Astrocyte (in vitro differentiated cells and primary cell): ENCODE results near the gene ANKRD11. TPM values are rescaled to one million over a fixed set of nuclear protein-coding genes. Genes with fewer than 3 reads are reported as not detected.
A peak's percentile ranks its signal among the peaks of the same experiment; 100 is the strongest.
"Not testable (repeated sequence)": the region's sequence is repeated elsewhere in the genome, so short reads cannot be mapped to it uniquely, and the experiment has no call there.

Experiments
- DNase-seq: peaks from one replicate; pipeline ENCODE4 v3.0.0-alpha.2; 2010; ENCODE audit warnings: low read depth
- FAIRE-seq: peaks from 2 replicates; lab custom pipeline; 2011; peaks lifted over from hg19 to GRCh38; lab: Jason Lieb, UNC
- H2AFZ ChIP-seq: 2 replicates; pipeline ENCODE4 v1.6.0; 2012; ENCODE audit warnings: low read depth, low read length, inconsistent platforms
- H3K27ac ChIP-seq: 2 replicates; pipeline ENCODE4 v1.5.1; 2011; ENCODE audit warnings: low read depth, low read length, inconsistent platforms
- H3K27me3 ChIP-seq: 2 replicates; pipeline ENCODE4 v1.6.0; 2011; ENCODE audit warnings: low read length, inconsistent platforms; ENCODE audit not compliant: insufficient read depth
- H3K36me3 ChIP-seq: 2 replicates; pipeline ENCODE4 v1.5.1; 2011; ENCODE audit warnings: low read length, inconsistent platforms; ENCODE audit not compliant: insufficient read depth
- H3K4me1 ChIP-seq: 2 replicates; pipeline ENCODE4 v1.5.1; 2011; ENCODE audit warnings: low read length, inconsistent platforms; ENCODE audit not compliant: insufficient read depth
- H3K4me2 ChIP-seq: 2 replicates; pipeline ENCODE4 v1.6.0; 2012; ENCODE audit warnings: low read length, inconsistent platforms
- H3K4me3 ChIP-seq: 2 replicates; pipeline ENCODE4 v1.5.1; 2011; ENCODE audit warnings: low read depth, mild to moderate bottlenecking, low read length, inconsistent platforms; ENCODE audit not compliant: insufficient read depth
- H3K79me2 ChIP-seq: 2 replicates; pipeline ENCODE4 v1.6.0; 2012; ENCODE audit warnings: mild to moderate bottlenecking, low read length, inconsistent platforms; ENCODE audit not compliant: insufficient read depth
- H3K9ac ChIP-seq: 2 replicates; pipeline ENCODE4 v1.6.0; 2012; ENCODE audit warnings: mild to moderate bottlenecking, low read length, inconsistent platforms
- H3K9me3 ChIP-seq: 2 replicates; pipeline ENCODE4 v1.5.1; 2012; ENCODE audit warnings: low read depth, mild to moderate bottlenecking, low read length, inconsistent platforms; ENCODE audit not compliant: insufficient read depth
- H4K20me1 ChIP-seq: 2 replicates; pipeline ENCODE4 v1.6.0; 2012; ENCODE audit warnings: low read length, inconsistent platforms; ENCODE audit not compliant: insufficient read depth
- H3K27ac Mint-ChIP-seq: one replicate; pipeline ENCODE4 v1.8.0; 2021; ENCODE audit warnings: mild to moderate bottlenecking, mixed read lengths; ENCODE audit not compliant: unreplicated experiment
- H3K27me3 Mint-ChIP-seq: one replicate; pipeline ENCODE4 v1.8.0; 2021; ENCODE audit warnings: low read depth, mixed read lengths; ENCODE audit not compliant: unreplicated experiment
- H3K36me3 Mint-ChIP-seq: one replicate; pipeline ENCODE4 v1.8.0; 2021; ENCODE audit warnings: low read depth, mixed read lengths; ENCODE audit not compliant: unreplicated experiment
- H3K4me1 Mint-ChIP-seq: one replicate; pipeline ENCODE4 v1.8.0; 2021; ENCODE audit warnings: low read depth, mixed read lengths; ENCODE audit not compliant: unreplicated experiment
- H3K4me3 Mint-ChIP-seq: one replicate; pipeline ENCODE4 v1.8.0; 2021; ENCODE audit warnings: mild to moderate bottlenecking, moderate library complexity, mixed read lengths; ENCODE audit not compliant: unreplicated experiment
- H3K9me3 Mint-ChIP-seq: one replicate; pipeline ENCODE4 v1.8.0; 2021; ENCODE audit warnings: mild to moderate bottlenecking, mixed read lengths; ENCODE audit not compliant: unreplicated experiment
- EZH2 ChIP-seq: IDR thresholded peaks from 2 replicates; pipeline ENCODE4 v1.6.1; 2012; ENCODE audit warnings: mild to moderate bottlenecking, low read length, inconsistent platforms; ENCODE audit not compliant: insufficient read depth
- total RNA-seq: library from RNA; stranded (reverse); gene quantifications from 2 replicates; pipeline ENCODE4 v1.2.1, GENCODE V29; 2021
- TF ChIP-seq, protein P1 (sequence below): IDR thresholded peaks from 2 replicates; pipeline ENCODE4 v1.5.1; 2011; ENCODE audit warnings: low read depth, mild to moderate bottlenecking, inconsistent platforms, low read length, moderate library complexity; ENCODE audit not compliant: insufficient read depth

Gene ANKRD11
- total RNA-seq, 1 donor from 2014 or later = 213 TPM

DNA sequence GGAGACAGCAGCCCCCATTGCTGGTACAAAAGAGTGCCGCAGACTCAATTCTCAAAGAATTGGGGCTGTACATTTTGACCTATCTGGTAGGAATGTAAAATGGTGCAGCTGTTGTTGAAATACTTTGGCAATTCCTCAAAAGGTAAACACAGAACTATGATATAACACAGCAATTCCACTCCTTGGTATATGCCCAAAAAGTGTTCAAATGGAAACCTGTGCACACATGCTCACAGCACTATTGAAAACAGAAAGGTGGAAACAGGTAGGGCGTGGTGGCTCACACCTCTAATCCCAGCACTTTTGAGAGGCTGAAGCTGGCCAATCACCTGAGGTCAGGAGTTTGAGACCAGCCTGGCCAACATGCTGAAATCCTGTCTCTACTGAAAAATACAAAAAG is 34.7 kb downstream of the ANKRD11 start:
- DNase-seq = no peak
- H3K27ac Mint-ChIP-seq = peak overlapping the region; percentile 58
- H2AFZ ChIP-seq = no peak overlapping the region
- H3K4me2 ChIP-seq = no peak overlapping the region
- H3K36me3 ChIP-seq = no peaks in the 10 kb centered on the region
- no peaks in the 10 kb centered on the region for H3K27me3 ChIP-seq
- TF ChIP-seq EZH2 = no peak
- TF ChIP-seq, protein P1, sequence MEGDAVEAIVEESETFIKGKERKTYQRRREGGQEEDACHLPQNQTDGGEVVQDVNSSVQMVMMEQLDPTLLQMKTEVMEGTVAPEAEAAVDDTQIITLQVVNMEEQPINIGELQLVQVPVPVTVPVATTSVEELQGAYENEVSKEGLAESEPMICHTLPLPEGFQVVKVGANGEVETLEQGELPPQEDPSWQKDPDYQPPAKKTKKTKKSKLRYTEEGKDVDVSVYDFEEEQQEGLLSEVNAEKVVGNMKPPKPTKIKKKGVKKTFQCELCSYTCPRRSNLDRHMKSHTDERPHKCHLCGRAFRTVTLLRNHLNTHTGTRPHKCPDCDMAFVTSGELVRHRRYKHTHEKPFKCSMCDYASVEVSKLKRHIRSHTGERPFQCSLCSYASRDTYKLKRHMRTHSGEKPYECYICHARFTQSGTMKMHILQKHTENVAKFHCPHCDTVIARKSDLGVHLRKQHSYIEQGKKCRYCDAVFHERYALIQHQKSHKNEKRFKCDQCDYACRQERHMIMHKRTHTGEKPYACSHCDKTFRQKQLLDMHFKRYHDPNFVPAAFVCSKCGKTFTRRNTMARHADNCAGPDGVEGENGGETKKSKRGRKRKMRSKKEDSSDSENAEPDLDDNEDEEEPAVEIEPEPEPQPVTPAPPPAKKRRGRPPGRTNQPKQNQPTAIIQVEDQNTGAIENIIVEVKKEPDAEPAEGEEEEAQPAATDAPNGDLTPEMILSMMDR = no peak
- H3K27ac ChIP-seq = no peak overlapping the region
- H3K27me3 Mint-ChIP-seq = no peaks in the 10 kb centered on the region
- no peak overlapping the region for H3K9ac ChIP-seq
- H3K36me3 Mint-ChIP-seq = peaks cover 25% of the 10 kb centered on the region
- no peak for FAIRE-seq
- H3K79me2 ChIP-seq = peaks cover 94% of the 10 kb centered on the region
- H3K4me1 Mint-ChIP-seq = peaks cover 41% of the 10 kb centered on the region
- H3K4me1 ChIP-seq = peaks cover 16% of the 10 kb centered on the region
- H3K4me3 ChIP-seq = no peak overlapping the region
- H3K4me3 Mint-ChIP-seq = no peak overlapping the region
- no peaks in the 10 kb centered on the region for H3K9me3 Mint-ChIP-seq
- H4K20me1 ChIP-seq = peaks cover 90% of the 10 kb centered on the region
- H3K9me3 ChIP-seq = no peaks in the 10 kb centered on the region

DNA sequence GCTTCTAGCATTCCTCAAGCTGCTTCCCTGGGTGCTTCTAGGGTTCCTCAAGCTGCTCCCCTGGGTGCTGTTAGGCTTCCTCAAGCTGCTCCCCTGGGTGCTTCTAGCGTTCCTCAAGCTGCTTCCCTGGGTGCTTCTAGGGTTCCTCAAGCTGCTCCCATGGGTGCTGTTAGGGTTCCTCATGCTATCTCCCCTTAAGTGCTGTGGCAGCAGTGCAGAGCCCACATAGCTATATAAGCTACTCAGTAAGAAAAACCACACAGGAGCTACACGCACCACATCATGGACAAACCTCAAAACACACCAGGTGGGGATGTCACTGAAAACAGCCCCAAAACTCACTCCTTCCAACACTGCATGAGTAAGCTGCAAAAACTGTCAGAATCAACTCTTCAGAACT is 35.2 kb downstream of the ANKRD11 start:
- Mint-ChIP-seq H3K27ac (peak overlapping the region; percentile 58), H3K4me1 (peaks cover 42% of the 10 kb centered on the region), H3K27me3 (no peaks in the 10 kb centered on the region), H3K36me3 (peaks cover 25% of the 10 kb centered on the region), H3K9me3 (no peaks in the 10 kb centered on the region), H3K4me3 (no peak overlapping the region)
- H3K4me3 ChIP-seq = no peak overlapping the region
- no peak for DNase-seq
- H3K4me2 ChIP-seq = no peak overlapping the region
- peaks cover 16% of the 10 kb centered on the region for H3K4me1 ChIP-seq
- no peak for TF ChIP-seq EZH2
- H3K36me3 ChIP-seq = no peaks in the 10 kb centered on the region
- H3K9ac ChIP-seq = no peak overlapping the region
- H3K9me3 ChIP-seq = no peaks in the 10 kb centered on the region
- no peak for FAIRE-seq
- H2AFZ ChIP-seq = no peak overlapping the region
- peaks cover 90% of the 10 kb centered on the region for H4K20me1 ChIP-seq
- peaks cover 94% of the 10 kb centered on the region for H3K79me2 ChIP-seq
- H3K27ac ChIP-seq = no peak overlapping the region
- no peaks in the 10 kb centered on the region for H3K27me3 ChIP-seq

DNA sequence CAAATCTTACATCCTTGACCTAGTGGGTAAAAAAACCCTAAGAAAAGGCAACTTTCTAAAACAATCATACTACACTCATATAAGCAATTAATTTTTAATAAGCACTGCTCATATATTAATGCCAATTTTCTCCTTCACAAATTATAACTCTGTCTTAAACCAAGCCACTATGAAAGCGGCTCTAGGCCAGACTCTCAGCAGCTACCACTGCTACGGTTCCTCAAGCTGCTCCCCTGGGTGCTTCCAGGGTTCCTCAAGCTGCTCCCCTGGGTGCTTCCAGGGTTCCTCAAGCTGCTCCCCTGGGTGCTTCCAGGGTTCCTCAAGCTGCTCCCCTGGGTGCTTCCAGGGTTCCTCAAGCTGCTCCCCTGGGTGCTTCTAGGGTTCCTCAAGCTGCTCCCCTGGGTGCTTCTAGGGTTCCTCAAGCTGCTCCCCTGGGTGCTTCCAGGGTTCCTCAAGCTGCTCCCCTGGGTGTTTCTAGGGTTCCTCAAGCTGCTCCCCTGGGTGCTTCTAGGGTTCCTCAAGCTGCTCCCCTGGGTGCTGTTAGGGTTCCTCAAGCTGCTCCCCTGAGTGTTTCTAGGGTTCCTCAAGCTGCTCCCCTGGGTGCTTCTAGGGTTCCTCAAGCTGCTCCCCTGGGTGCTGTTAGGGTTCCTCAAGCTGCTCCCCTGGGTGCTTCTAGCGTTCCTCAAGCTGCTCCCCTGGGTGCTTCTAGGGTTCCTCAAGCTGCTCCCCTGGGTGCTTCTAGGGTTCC is 35.8 kb downstream of the ANKRD11 start:
- H3K4me3 ChIP-seq, H3K4me2 ChIP-seq, H3K36me3 ChIP-seq, H3K27ac Mint-ChIP-seq, FAIRE-seq, H3K27ac ChIP-seq, H3K4me3 Mint-ChIP-seq, H3K9ac ChIP-seq, H3K27me3 Mint-ChIP-seq, H3K9me3 ChIP-seq, H3K9me3 Mint-ChIP-seq, H2AFZ ChIP-seq, DNase-seq, H3K27me3 ChIP-seq: not testable (repeated sequence)
- peaks cover 94% of the 10 kb centered on the region for H3K79me2 ChIP-seq
- H3K36me3 Mint-ChIP-seq = peaks cover 25% of the 10 kb centered on the region
- peaks cover 21% of the 10 kb centered on the region for H3K4me1 ChIP-seq
- H3K4me1 Mint-ChIP-seq = peaks cover 45% of the 10 kb centered on the region
- peaks cover 90% of the 10 kb centered on the region for H4K20me1 ChIP-seq
